GM18505 (cell line): ENCODE measurements around the gene SLC13A3.
A peak's percentile ranks its signal among the peaks of the same experiment; 100 is the strongest.

Experiments used
- ATAC-seq: cut with Tn5 transposase; IDR thresholded peaks from one replicate; pipeline ENCODE4 v1.9.1; 2021; ENCODE audit not compliant: unreplicated experiment
- POLR2A ChIP-seq: IDR thresholded peaks from 4 replicates; pipeline ENCODE4 v1.6.1; 2011; ENCODE audit warnings: borderline replicate concordance; ENCODE audit not compliant: insufficient read depth, insufficient read length; ENCODE audit errors: extremely low read depth

Gene SLC13A3

GRCh38 chr20:46559685-46560440 lies 91.4 kb downstream of the SLC13A3 start:
- no peak for ATAC-seq
- TF ChIP-seq POLR2A, result no peak

- TF ChIP-seq POLR2A, result no peak
- ATAC-seq, result no peak
Measured at GRCh38 chr20:46559001-46559400, 92.3 kb downstream of the SLC13A3 start.

- no peak for ATAC-seq
- no peak for TF ChIP-seq POLR2A
Measured at GRCh38 chr20:46558511-46558959, 92.7 kb downstream of the SLC13A3 start.

- TF ChIP-seq POLR2A, result no peak
Measured at GRCh38 chr20:46557231-46557956, 93.9 kb downstream of the SLC13A3 start.

GRCh38 chr20:46555370-46555956 lies 95.8 kb downstream of the SLC13A3 start:
- no peak for TF ChIP-seq POLR2A
- ATAC-seq, result no peak

More at GRCh38 chr20:46557231-46557956, 93.9 kb downstream of the SLC13A3 start:
- ATAC-seq, result no peak

GRCh38 chr20:46554828-46555227 lies 96.4 kb downstream of the SLC13A3 start:
- no peak for ATAC-seq
- no peak for TF ChIP-seq POLR2A

- no peak for TF ChIP-seq POLR2A
- ATAC-seq, result no peak
Measured at GRCh38 chr20:46553926-46554325, 97.3 kb downstream of the SLC13A3 start.

GRCh38 chr20:46552460-46553420 lies 98.5 kb downstream of the SLC13A3 start:
- ATAC-seq, result peak; percentile 61
- TF ChIP-seq POLR2A, result no peak

- ATAC-seq, result no peak
- TF ChIP-seq POLR2A, result no peak
Measured at GRCh38 chr20:46551522-46552381, 99.5 kb downstream of the SLC13A3 start.

GRCh38 chr20:46550461-46550860 lies 100.8 kb downstream of the SLC13A3 start, which contains the start of gene OCSTAMP:
OCSTAMP (minus strand) TSS chr20:46550654; CDS start chr20:46550560, 94 bp downstream.
- ATAC-seq, result no peak
- no peak for TF ChIP-seq POLR2A

GRCh38 chr20:46549188-46549972 lies 101.9 kb downstream of the SLC13A3 start:
- ATAC-seq, result no peak
- no peak for TF ChIP-seq POLR2A
